K562 treated with DMSO at 1 percent for 12 hours (cell line): ENCODE measurements around the gene IGF1. TPM values are rescaled to one million over a fixed set of nuclear protein-coding genes. Genes with fewer than 3 reads are reported as not detected.

Experiments used
- total RNA-seq: library from RNA; unstranded; fragments of 300-600 nt; gene quantifications from 2 replicates; pipeline ENCODE4 v1.2.3, GENCODE V29; 2022; ENCODE audit not compliant: insufficient read depth

The IGF1 gene
- total RNA-seq: 6.6 and 12.8 TPM in 2 replicates

DNA sequence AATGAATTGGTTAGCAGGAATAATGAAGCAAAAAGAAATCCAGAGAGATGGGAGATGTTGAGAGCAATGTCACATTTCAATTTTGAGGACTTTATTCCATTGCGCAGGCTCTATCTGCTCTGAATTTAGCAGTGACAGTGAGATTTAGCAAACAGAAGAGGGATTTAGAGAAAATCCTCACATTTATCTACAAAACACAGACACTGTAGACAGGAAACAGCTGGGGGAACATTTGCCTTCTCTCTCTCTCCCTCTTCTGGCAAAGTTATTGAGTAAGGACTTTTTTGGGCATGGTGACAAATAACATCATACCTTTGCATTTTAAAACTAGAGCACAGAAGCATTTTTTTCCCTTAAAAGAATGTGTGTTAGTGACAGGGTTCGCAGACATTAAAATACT lies at the start of gene IGF1:
IGF1 (minus strand) TSS at position 158 of the 400 bp plus-strand sequence. CDS start 182 bp downstream, outside the sequence.

